Activated CD8-positive, alpha-beta memory T cell treated with anti-CD3 and anti-CD28 coated beads, Interleukin-2, amount 50 U/mL, for 48 hours (primary cell): Measurements from ENCODE around the gene TIMM17A.

Source experiments
- DNase-seq: peaks from one replicate; pipeline ENCODE4 v3.0.0-alpha.2; 2020

The TIMM17A gene

GRCh38 chr1:201985355-201985754 lies 30.1 kb downstream of the TIMM17A start:
- no peak for DNase-seq

- no peak for DNase-seq
These were observed 33.3 kb downstream of the TIMM17A start for GRCh38 chr1:201988601-201989000.

DNA sequence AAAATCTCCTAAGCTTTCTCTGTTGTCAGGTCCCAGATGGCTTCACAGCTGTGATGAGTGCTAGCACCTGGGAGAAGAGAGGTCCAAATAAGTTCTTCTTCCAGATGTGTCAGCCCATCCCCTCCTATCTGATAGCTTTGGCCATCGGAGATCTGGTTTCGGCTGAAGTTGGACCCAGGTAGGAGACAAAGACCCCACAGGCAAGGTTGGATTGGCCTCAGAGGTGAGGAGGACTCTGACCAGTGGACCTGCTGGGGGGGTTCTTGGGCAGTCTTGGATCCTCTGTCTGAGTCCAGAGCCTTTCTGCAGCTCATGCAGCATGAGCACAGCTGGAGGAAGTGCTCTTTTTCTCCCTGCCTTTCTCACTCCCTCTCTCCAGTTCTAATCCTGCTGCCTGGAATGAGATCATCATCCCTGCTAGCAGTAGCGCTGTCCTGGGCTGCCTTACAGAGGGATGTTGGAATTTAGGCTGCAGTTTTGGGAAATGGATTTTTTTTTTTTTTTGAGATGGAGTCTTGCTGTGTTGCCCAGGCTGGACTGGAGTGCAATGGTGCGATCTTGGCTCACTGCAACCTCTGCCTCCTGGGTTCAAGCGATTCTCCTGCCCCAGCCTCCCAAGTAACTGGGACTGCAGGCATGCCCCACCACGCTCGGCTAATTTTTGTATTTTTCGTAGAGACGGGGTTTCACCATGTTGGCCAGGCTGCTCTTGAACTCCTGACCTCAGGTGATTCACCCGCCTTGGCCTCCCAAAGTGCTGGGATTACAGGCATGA lies 34.2 kb downstream of the TIMM17A start:
- no peak for DNase-seq

- DNase-seq: no peak
These were observed 35.1 kb downstream of the TIMM17A start for GRCh38 chr1:201990427-201990826.

- DNase-seq: no peak
These were observed 44.4 kb downstream of the TIMM17A start for GRCh38 chr1:201999625-202000238.

DNA sequence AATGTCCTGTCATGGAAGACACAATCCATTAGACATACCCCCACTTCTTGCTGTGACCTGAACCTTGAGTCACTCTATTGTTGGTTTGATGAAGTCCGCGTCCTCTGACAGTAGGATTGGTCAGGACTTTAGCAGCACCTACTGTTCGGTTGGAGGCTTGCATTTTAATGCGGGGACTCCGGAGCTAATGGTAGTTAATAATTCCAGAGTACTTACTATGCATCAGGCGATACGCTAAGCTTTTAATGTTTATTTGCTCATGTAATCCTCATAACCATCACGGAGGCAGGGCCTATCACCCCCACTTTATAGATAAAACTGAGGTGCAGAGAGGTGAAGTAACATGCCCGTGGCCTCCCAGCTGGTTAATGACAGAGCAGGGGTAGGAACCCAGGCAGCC lies 47.2 kb downstream of the TIMM17A start:
- DNase-seq: no peak

- no peak for DNase-seq
These were observed 49.4 kb downstream of the TIMM17A start for GRCh38 chr1:202004711-202005110.

- no peak for DNase-seq
These were observed 50.7 kb downstream of the TIMM17A start for GRCh38 chr1:202005958-202006357.

DNA sequence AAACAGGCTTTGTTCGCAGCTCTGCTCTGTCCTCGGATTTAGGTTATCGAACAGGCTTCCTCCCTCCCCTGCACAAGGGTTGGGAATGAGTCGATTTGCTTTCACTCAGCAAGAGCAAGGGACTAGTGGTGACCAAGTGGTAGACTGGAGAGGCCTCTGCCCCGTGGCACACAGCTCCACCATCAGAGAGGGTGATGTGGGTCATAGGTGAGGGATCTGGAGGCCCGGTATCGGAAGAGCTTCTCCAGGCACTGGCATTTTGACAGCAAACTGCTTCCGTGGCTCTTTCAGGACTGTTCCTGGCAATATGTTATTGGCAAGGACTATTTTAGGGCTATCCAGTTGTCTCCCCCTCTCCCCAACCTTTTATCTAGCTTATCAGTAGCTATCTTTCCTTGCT lies 52.0 kb downstream of the TIMM17A start:
- no peak for DNase-seq

DNA sequence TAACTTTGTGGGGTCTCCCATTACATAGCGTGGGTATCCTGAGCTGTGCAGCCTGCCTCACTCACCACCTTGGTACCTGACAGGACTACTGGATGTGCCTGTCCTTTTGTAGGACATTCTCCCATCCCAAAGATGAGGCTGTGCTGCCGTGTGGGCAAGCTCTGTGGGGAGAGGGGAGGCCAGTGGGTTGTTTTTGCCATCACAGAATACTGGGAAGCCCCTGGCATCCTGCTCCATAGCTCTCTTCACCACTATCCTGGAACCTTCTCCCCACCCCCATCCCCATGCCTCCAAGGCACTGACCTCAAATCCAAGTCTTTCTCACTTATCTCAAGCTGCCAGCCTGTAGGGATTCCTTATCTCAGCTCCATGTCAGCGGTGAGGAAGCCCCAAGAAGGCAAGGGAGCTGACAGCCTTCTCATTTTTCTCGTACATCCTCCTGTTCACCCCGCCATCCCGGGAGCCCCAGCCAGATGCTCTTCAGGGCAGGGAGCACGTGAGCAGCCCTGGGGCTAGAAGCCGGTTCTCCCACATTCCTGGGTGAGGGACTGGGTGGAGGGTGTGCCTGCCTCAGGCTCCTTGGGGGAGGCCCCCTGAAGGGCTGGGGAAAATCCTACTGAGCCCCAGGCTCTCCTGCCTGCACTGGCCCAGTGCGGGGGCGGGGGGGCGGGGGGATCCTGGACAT lies 52.6 kb downstream of the TIMM17A start:
- DNase-seq: no peak

GRCh38 chr1:202009326-202010179 lies 54.2 kb downstream of the TIMM17A start:
- DNase-seq: peak; percentile 82

DNA sequence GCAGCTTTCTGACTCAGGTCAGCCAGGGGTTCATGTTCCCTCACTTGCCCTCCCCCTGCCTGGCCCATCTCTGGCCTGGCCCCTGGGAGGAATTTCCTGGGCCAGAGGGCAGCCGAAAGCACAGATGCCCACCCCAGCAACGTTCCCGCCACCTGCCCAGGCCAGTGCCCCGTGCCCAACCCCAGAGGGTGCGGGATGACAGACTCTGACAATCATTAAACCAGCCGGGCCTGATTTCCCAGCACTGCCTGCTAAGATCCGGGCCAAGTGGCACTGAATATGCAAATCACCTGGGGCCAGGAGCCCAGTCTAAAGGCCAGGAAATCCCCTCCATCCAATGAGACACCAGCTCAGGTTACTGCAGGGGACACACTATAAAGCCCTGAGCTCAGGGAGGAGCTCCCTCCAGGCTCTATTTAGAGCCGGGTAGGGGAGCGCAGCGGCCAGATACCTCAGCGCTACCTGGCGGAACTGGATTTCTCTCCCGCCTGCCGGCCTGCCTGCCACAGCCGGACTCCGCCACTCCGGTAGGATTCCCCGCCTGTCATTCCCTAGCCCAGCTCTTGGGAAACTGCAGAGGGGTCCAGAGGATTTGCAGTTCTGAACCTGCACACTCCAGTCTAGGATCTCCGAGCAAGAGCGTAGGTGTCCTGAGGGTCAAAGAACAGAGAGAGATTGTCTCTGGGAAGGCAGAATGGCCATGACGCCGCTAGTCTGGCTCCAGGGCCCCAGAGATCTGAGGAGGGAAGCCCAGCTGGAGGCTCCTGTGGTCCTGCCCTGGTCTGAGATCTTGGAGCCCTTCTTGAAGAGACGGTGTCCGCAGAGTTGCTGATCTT lies 55.1 kb downstream of the TIMM17A start, which contains the start of gene ELF3:
ELF3 (plus strand) TSS at position 408 of the 836 bp plus-strand sequence. CDS start 550 bp downstream, outside the sequence.
- DNase-seq: no peak

DNA sequence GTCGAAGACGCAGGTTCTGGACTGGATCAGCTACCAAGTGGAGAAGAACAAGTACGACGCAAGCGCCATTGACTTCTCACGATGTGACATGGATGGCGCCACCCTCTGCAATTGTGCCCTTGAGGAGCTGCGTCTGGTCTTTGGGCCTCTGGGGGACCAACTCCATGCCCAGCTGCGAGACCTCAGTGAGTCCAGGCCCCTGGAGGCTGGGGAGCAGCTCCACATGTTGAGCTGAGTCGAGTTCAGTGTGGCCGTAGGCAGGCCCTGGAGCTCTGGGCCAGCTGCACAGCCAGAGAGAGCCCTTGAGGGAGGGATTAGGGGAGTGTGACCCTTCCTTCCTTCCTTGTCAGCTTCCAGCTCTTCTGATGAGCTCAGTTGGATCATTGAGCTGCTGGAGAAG lies 56.7 kb downstream of the TIMM17A start:
- DNase-seq: no peak

DNA sequence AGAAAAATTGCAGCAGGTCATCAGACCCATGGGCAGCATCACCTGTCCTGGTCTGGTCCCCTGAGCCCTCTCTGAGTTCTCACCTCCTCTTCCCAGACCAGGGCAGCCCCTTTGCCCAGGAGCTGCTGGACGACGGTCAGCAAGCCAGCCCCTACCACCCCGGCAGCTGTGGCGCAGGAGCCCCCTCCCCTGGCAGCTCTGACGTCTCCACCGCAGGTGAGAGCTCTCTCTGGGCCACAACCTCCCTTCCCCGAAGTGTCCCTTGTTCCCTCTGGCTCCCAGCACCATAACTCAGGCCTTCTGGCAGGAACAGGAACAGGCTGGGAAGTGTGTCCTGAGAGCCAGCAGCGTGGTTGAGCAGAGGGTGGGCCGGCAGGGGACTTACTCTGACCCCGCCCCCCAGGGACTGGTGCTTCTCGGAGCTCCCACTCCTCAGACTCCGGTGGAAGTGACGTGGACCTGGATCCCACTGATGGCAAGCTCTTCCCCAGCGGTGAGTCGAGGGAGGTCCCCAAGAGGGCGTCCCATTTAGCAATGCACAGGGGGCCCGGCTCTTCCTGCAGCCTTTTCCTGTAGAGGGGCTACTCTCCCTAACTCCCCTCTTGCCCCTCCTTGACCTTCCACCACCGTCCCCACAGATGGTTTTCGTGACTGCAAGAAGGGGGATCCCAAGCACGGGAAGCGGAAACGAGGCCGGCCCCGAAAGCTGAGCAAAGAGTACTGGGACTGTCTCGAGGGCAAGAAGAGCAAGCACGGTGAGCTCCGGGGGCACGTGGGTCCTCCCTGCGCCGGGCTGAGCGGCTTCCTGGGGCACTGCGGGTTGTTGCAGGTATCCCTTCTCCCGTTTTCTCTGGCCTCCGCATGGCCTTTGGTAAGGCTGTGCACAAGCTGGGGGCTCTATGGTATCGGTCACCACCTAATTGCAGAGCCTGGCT lies 57.5 kb downstream of the TIMM17A start:
- DNase-seq: no peak

DNA sequence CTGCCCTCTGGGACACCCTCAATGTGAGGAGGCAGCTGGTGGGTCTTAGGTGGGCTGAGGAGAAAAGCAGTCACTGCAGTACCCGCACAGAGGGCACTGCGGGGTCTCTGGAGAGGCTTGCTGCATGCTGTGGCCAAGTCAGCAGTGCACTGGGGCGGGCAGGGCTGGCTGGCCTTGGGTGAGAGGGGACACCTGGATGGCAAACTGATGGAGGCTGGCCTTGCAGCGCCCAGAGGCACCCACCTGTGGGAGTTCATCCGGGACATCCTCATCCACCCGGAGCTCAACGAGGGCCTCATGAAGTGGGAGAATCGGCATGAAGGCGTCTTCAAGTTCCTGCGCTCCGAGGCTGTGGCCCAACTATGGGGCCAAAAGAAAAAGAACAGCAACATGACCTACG lies 58.3 kb downstream of the TIMM17A start:
- DNase-seq: no peak

DNA sequence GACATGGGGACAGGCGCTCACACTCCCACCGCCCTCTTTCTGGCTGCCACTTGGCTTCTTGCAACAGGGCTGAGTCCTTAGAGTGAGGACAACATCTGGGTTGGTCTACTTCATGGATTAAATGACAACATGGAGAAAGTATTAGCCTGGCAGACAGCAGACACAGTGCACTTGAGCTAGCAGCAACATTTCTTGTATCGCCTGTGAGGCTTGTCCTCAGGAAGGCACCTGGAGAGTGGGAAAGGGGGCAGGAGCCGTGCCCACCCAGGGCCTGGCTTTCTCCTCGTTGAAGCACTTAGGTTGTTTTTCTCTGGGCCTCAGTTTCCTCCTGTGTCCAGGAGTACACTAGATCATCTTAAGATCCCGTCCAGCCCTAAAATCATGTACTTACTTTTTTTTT lies 58.8 kb downstream of the TIMM17A start:
- no peak for DNase-seq

DNA sequence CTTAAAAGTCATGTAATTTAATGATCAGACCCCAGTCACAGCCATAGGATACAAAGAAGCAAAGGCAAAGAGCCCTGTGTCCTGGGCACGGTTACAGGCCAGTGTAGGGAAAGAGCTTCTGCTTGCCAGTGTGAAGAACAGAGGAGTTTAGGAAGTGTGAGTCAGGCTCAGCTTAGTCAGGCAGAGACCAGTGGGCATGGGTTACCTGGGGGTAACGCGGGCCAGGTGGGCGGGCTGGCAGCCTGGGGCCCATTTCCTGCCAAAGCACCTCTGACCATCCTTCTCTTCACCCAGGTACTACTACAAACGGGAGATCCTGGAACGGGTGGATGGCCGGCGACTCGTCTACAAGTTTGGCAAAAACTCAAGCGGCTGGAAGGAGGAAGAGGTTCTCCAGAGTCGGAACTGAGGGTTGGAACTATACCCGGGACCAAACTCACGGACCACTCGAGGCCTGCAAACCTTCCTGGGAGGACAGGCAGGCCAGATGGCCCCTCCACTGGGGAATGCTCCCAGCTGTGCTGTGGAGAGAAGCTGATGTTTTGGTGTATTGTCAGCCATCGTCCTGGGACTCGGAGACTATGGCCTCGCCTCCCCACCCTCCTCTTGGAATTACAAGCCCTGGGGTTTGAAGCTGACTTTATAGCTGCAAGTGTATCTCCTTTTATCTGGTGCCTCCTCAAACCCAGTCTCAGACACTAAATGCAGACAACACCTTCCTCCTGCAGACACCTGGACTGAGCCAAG lies 59.8 kb downstream of the TIMM17A start:
- no peak for DNase-seq

DNA sequence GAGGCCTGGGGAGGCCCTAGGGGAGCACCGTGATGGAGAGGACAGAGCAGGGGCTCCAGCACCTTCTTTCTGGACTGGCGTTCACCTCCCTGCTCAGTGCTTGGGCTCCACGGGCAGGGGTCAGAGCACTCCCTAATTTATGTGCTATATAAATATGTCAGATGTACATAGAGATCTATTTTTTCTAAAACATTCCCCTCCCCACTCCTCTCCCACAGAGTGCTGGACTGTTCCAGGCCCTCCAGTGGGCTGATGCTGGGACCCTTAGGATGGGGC lies 60.3 kb downstream of the TIMM17A start:
- DNase-seq: no peak

DNA sequence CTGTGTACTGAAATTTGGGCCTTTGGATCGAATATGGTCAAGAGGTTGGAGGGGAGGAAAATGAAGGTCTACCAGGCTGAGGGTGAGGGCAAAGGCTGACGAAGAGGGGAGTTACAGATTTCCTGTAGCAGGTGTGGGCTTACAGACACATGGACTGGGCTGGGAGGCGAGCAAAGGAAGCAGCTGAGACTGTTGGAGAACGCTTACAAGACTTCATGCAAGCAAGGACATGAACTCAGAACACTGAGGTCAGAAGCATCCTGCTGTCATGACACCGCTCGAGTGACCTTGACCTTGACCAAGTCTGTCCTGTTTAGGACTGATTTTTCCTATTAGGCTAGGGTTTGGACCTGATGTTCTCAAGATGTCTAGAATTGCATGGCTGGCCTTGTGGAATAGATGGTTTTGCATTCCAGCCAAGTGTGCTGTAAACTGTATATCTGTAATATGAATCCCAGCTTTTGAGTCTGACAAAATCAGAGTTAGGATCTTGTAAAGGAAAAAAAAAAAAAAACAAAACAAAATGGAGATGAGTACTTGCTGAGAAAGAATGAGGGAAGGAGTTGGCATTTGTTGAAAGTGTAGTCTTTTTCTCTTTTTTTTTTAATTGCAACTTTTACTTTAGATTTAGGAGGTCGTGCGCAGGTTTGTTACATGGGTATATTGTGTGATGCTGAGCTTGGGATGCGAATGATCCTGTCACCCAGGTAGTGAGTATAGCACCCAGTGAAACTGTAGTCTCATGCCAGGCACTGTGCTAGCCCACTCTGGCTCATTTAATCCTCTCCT lies 60.9 kb downstream of the TIMM17A start:
- DNase-seq: no peak
